Type B pancreatic cell (in vitro differentiated cells): ENCODE results near the gene CLASP2. TPM values are rescaled to one million over a fixed set of nuclear protein-coding genes. Genes with fewer than 3 reads are reported as not detected.

Experiments used
- DNase-seq: peaks from one replicate; pipeline ENCODE4 v3.0.0; 2021; ENCODE audit warnings: mixed read lengths; ENCODE audit not compliant: unreplicated experiment; ENCODE audit errors: extremely low spot score
- H3K27ac Mint-ChIP-seq: 2 replicates; pipeline ENCODE4 v1.8.0; 2021; ENCODE audit warnings: mild to moderate bottlenecking, mixed read lengths
- H3K27me3 Mint-ChIP-seq: 2 replicates; pipeline ENCODE4 v1.8.0; 2021; ENCODE audit warnings: mixed read lengths
- H3K36me3 Mint-ChIP-seq: 2 replicates; pipeline ENCODE4 v1.8.0; 2021; ENCODE audit warnings: mixed read lengths
- H3K4me1 Mint-ChIP-seq: one replicate; pipeline ENCODE4 v1.8.0; 2021; ENCODE audit warnings: mixed read lengths; ENCODE audit not compliant: unreplicated experiment
- H3K4me3 Mint-ChIP-seq: 2 replicates; pipeline ENCODE4 v1.8.0; 2021; ENCODE audit warnings: mild to moderate bottlenecking, mixed read lengths
- H3K9me3 Mint-ChIP-seq: 2 replicates; pipeline ENCODE4 v1.8.0; 2021; ENCODE audit warnings: mixed read lengths
- total RNA-seq: library from RNA; stranded (reverse); gene quantifications from 2 replicates; pipeline ENCODE4 v1.2.1, GENCODE V29; 2021; ENCODE audit warnings: low replicate concordance
- TF ChIP-seq, protein P1 (sequence below): fragments of 200-600 bp; sonication (generic); conservative IDR thresholded peaks from 2 replicates; pipeline ENCODE4 v1.5.0; 2021; ENCODE audit warnings: antibody characterized with exemption, mild to moderate bottlenecking

Gene CLASP2
- total RNA-seq, 1 donor from 2014 or later, result 56.8 TPM

DNA sequence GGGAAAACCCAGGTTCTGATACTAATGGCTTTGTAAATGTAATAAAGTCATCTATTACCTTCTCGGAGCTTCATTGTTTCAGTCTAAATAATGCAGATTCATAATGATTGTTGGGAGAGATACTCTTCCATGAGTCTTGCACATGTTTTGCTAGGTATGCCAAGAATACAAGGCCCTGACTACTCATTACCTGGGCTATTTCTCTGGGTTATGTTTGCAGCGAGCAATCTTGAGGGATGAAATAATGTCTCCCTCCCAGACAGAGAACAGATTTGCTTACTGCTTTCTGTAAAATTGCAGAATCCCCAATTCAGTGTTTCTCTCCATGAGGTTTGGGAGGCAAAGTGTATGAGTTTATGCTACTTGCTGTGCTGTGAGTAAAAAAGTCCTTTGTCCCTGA lies 6.2 kb upstream of the CLASP2 start:
- Mint-ChIP-seq H3K27ac (no peak overlapping the region), H3K4me3 (no peak overlapping the region), H3K9me3 (no peaks in the 10 kb centered on the region), H3K36me3 (no peaks in the 10 kb centered on the region), H3K4me1 (no peaks in the 10 kb centered on the region), H3K27me3 (no peaks in the 10 kb centered on the region)
- no peak for DNase-seq
- TF ChIP-seq, protein P1, sequence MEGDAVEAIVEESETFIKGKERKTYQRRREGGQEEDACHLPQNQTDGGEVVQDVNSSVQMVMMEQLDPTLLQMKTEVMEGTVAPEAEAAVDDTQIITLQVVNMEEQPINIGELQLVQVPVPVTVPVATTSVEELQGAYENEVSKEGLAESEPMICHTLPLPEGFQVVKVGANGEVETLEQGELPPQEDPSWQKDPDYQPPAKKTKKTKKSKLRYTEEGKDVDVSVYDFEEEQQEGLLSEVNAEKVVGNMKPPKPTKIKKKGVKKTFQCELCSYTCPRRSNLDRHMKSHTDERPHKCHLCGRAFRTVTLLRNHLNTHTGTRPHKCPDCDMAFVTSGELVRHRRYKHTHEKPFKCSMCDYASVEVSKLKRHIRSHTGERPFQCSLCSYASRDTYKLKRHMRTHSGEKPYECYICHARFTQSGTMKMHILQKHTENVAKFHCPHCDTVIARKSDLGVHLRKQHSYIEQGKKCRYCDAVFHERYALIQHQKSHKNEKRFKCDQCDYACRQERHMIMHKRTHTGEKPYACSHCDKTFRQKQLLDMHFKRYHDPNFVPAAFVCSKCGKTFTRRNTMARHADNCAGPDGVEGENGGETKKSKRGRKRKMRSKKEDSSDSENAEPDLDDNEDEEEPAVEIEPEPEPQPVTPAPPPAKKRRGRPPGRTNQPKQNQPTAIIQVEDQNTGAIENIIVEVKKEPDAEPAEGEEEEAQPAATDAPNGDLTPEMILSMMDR, result no peak

DNA sequence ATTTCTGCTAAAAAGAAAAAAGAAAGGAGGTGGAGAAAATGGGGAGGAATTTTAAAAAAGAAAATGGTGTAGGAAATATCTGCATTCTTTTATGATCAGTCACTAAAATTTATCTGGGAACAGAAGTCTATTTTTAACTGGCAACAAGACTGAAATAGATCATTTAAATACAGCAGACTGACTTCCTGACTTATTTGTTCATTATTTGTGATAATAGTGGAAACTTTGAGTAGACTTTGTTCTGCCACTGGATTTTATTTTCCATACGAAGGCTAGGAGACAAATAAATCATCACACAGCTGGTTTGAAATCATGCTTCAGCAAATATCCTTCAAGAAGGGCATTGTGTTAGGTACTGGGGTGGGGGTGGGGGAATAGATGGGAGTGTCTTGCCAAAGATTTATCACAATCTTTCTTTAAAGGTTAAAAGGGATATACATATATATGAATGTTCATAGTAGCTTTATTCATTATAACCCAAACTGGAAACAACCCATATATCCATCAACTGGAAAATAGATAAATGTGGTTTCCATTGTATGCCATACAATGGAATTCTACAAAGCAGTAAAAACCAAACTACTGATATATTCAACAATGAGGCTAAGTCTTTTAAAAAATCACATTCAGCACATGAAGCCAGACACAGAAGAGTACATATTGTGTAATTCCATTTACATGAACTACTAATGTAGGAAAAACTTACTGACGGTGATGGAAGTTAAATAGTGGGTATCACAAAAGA lies 4.7 kb upstream of the CLASP2 start:
- H3K27ac Mint-ChIP-seq, result no peak overlapping the region
- no peaks in the 10 kb centered on the region for H3K27me3 Mint-ChIP-seq
- no peaks in the 10 kb centered on the region for H3K4me1 Mint-ChIP-seq
- no peak for DNase-seq
- no peaks in the 10 kb centered on the region for H3K9me3 Mint-ChIP-seq
- no peak overlapping the region for H3K4me3 Mint-ChIP-seq
- H3K36me3 Mint-ChIP-seq, result no peaks in the 10 kb centered on the region
- TF ChIP-seq, protein P1, result no peak

DNA sequence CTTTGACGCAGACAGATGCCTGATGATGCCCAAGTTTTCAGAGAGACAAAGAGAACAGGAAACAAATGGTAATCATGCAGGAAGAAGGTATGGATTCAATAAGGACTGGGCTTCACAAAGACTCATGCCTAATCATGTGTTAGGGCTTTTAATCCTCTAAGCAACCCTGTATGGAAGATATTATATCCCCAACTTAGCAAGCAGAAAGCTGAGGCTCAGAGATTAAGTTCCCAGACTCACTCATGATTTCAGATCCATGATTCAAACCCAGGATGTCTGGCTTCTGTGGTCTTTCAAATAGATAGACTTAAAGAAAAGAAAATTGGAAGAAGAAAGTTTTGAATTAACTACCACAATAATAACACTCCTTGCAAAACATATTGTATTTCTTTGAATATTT lies 4.1 kb upstream of the CLASP2 start:
- Mint-ChIP-seq H3K36me3 (no peaks in the 10 kb centered on the region), H3K27me3 (no peaks in the 10 kb centered on the region), H3K4me3 (no peak overlapping the region), H3K27ac (no peak overlapping the region), H3K4me1 (no peaks in the 10 kb centered on the region), H3K9me3 (no peaks in the 10 kb centered on the region)
- no peak for DNase-seq
- TF ChIP-seq, protein P1, result no peak

DNA sequence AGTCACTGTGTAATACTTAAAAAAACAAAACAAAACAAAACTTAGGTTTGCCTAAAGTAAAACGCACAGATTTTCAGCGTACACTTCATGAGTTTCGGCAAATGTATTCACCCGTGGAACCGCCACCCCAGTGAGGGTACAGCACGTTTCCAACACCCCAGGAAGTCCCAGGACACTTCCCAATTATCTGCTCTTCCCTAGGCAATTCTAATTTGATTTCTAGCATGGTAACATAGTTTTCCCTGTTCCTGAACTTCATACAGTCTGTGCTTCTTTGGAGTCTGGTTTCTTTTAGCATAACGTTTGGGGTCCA lies 497 bp upstream of the CLASP2 start:
- TF ChIP-seq, protein P1, result no peak
- H3K36me3 Mint-ChIP-seq, result no peaks in the 10 kb centered on the region
- H3K4me3 Mint-ChIP-seq, result no peak overlapping the region

DNA sequence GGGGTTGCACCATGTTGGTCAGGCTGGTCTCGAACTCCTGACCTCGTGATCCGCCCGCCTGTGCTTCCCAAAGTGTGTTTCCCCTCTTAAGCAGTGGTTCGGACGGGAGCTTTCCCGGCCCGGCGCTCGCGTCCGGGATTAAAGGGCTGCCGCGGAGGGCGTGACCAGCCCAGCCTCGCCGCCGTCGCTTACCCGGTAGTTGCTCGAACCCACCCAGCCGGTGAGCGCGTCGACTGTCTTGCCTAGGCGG lies 513 bp downstream of the CLASP2 start:
- peak; percentile 77 for DNase-seq
- Mint-ChIP-seq H3K4me3 (no peak overlapping the region), H3K9me3 (no peaks in the 10 kb centered on the region), H3K4me1 (peaks cover 7% of the 10 kb centered on the region), H3K27ac (peak overlapping the region; percentile 97), H3K27me3 (no peaks in the 10 kb centered on the region), H3K36me3 (no peaks in the 10 kb centered on the region)
- TF ChIP-seq, protein P1, result no peak

More for the DNA sequence above, 497 bp upstream of the CLASP2 start:
- peak overlapping the region; percentile 95 for H3K27ac Mint-ChIP-seq
- H3K9me3 Mint-ChIP-seq, result no peaks in the 10 kb centered on the region
- DNase-seq, result no peak
- H3K27me3 Mint-ChIP-seq, result no peaks in the 10 kb centered on the region
- H3K4me1 Mint-ChIP-seq, result peaks cover 7% of the 10 kb centered on the region

DNA sequence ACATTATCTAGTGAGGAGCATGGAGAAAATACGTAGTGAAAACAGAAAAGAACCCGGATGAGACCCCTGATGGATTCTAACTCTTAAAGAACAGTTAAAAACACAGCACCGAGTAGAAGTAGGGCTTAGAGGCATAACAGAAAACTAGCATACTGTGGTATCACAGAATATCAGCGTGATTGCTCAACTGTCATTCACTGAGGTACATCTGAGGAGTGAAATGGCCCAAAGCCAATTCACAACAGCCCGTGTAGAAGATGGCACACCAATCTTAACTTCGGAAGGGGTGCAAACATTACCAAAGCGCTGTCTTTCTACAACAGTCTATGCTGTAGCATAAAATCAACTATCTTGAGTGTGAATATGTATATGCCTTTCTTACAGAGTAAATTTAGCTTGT lies 1.8 kb downstream of the CLASP2 start:
- no peak for DNase-seq
- Mint-ChIP-seq H3K9me3 (no peaks in the 10 kb centered on the region), H3K4me1 (peaks cover 7% of the 10 kb centered on the region), H3K4me3 (no peak overlapping the region), H3K36me3 (peaks cover 9% of the 10 kb centered on the region), H3K27me3 (no peaks in the 10 kb centered on the region), H3K27ac (no peak overlapping the region)
- TF ChIP-seq, protein P1, result no peak
